GM12878 (cell line): ENCODE results near the gene CARD11. TPM values are rescaled to one million over a fixed set of nuclear protein-coding genes. Genes with fewer than 3 reads are reported as not detected.

ENCODE experiments used
- ATAC-seq: fragments of 200-7000 bp; cut with Tn5 transposase; 3 replicates; pipeline ENCODE4 v1.9.1; 2020; ENCODE audit warnings: mild to moderate bottlenecking, moderate library complexity
- BruUV-seq: library from RNA; stranded (reverse); fragments of 400-500 nt; replicated peaks from 2 replicates; lab custom pipeline; 2021; lab: Mats Ljungman, UMichigan
- CTCF ChIA-PET: fragments of 300-600 bp; sonication (Branson Sonifier 250); formaldehyde crosslinking; extraction: SDS; loops from one replicate; lab custom pipeline; 2021; ENCODE audit warnings: inconsistent platforms; lab: Yijun Ruan, JAX
- POLR2A ChIA-PET: fragments of 350-600 bp; formaldehyde crosslinking; extraction: SDS; loops from one replicate; lab custom pipeline; 2021; ENCODE audit warnings: inconsistent platforms; lab: Charles Lee
- RAD21 ChIA-PET: fragments of 300-600 bp; sonication (Branson Sonifier 250); formaldehyde crosslinking; loops from one replicate; lab custom pipeline; 2023; ENCODE audit warnings: antibody characterized with exemption; ENCODE audit not compliant: unreplicated experiment; lab: Charles Lee
- SMC1A ChIA-PET: fragments of 300-600 bp; sonication (Branson Sonifier 250); formaldehyde crosslinking; loops from one replicate; lab custom pipeline; 2023; ENCODE audit not compliant: unreplicated experiment, uncharacterized antibody; lab: Charles Lee
- DNase-seq: peaks from one replicate; pipeline ENCODE4 v3.0.0-alpha.2; 2011; ENCODE audit warnings: low read depth, low spot score
- FAIRE-seq: peaks from 3 replicates; lab custom pipeline; 2011; peaks lifted over from hg19 to GRCh38; lab: Jason Lieb, UNC
- H2AFZ ChIP-seq: 2 replicates; pipeline ENCODE4 v1.6.0; 2011; ENCODE audit warnings: low read depth, low read length, control low read depth; ENCODE audit not compliant: control insufficient read depth
- H3K27ac ChIP-seq: 2 replicates; pipeline ENCODE4 v1.5.1; 2011; ENCODE audit warnings: control low read depth; ENCODE audit not compliant: control insufficient read depth, insufficient read depth
- H3K27me3 ChIP-seq, 2 experiments: replicated peaks in 1 of 2; 2 replicates each; pipeline versions ENCODE4 v1.6.0 to v1.6.1; 2011; ENCODE audit warnings: low read length in 1 of 2; ENCODE audit not compliant: control insufficient read depth in 2 of 2, insufficient read depth in 2 of 2
- H3K36me3 ChIP-seq, 2 experiments: 2 replicates each; pipeline ENCODE4 v1.5.1; 2011; ENCODE audit warnings: low read length in 1 of 2; ENCODE audit not compliant: control insufficient read depth in 2 of 2, insufficient read depth in 2 of 2
- H3K4me1 ChIP-seq: 2 replicates; pipeline ENCODE4 v1.6.1; 2011; ENCODE audit warnings: mild to moderate bottlenecking, low read length, moderate library complexity, mixed read lengths; ENCODE audit not compliant: control insufficient read depth, insufficient read depth
- H3K4me2 ChIP-seq: 2 replicates; pipeline ENCODE4 v1.6.0; 2011; ENCODE audit warnings: control low read depth; ENCODE audit not compliant: control insufficient read depth, insufficient read depth
- H3K4me3 ChIP-seq: fragments of 200-600 bp; sonication (generic); 2 replicates; pipeline ENCODE4 v1.5.1; 2016
- H3K79me2 ChIP-seq: 2 replicates; pipeline ENCODE4 v1.6.0; 2011; ENCODE audit warnings: low read length; ENCODE audit not compliant: control insufficient read depth, insufficient read depth
- H3K9ac ChIP-seq: 2 replicates; pipeline ENCODE4 v1.8.0; 2011; ENCODE audit warnings: low read length, control low read depth, mixed read lengths; ENCODE audit not compliant: control insufficient read depth, insufficient read depth
- H3K9me3 ChIP-seq: replicated peaks from 3 replicates; pipeline ENCODE4 v1.5.1; 2011; ENCODE audit warnings: mild to moderate bottlenecking, low read length; ENCODE audit not compliant: control insufficient read depth, insufficient read depth
- H4K20me1 ChIP-seq: 2 replicates; pipeline ENCODE4 v1.6.0; 2011; ENCODE audit not compliant: control insufficient read depth, insufficient read depth
- CEBPZ ChIP-seq: fragments of 150-350 bp; IDR thresholded peaks from 2 replicates; pipeline ENCODE4 v1.6.1; 2016; ENCODE audit warnings: low read depth, low read length
- DPF2 ChIP-seq: fragments of 450-650 bp; IDR thresholded peaks from 2 replicates; pipeline ENCODE4 v1.6.1; 2017; ENCODE audit warnings: mild to moderate bottlenecking
- HDAC6 ChIP-seq: fragments of 200-600 bp; sonication (generic); IDR thresholded peaks from one replicate; pipeline ENCODE4 v1.8.0; 2017; ENCODE audit warnings: antibody characterized with exemption; ENCODE audit not compliant: unreplicated experiment
- KAT2A ChIP-seq: conservative IDR thresholded peaks from 2 replicates; pipeline ENCODE4 v1.6.1; 2011; ENCODE audit warnings: low read depth, low read length; ENCODE audit not compliant: control insufficient read depth
- MEF2B ChIP-seq: fragments of 450-650 bp; IDR thresholded peaks from 2 replicates; pipeline ENCODE4 v1.6.1; 2018; ENCODE audit warnings: mild to moderate bottlenecking, moderate library complexity; ENCODE audit not compliant: partially characterized antibody, poor library complexity, severe bottlenecking
- MYB ChIP-seq: fragments of 150-350 bp; IDR thresholded peaks from 2 replicates; pipeline ENCODE4 v1.6.1; 2014; ENCODE audit warnings: mild to moderate bottlenecking, low read depth, low read length, borderline replicate concordance
- RB1 ChIP-seq: fragments of 450-650 bp; formaldehyde crosslinking; IDR thresholded peaks from 2 replicates; pipeline ENCODE4 v1.6.1; 2017; ENCODE audit warnings: mild to moderate bottlenecking, borderline replicate concordance
- SPI1 ChIP-seq: IDR thresholded peaks from 2 replicates; pipeline ENCODE4 v1.6.1; 2011; ENCODE audit warnings: low read depth, mild to moderate bottlenecking, low read length, moderate library complexity, borderline replicate concordance; ENCODE audit not compliant: insufficient read depth
- WRNIP1 ChIP-seq: IDR thresholded peaks from 2 replicates; pipeline ENCODE4 v1.6.1; 2011; ENCODE audit warnings: low read depth, low read length, improper control_type of control experiment, borderline replicate concordance
- ZNF217 ChIP-seq: fragments of 450-650 bp; IDR thresholded peaks from 2 replicates; pipeline ENCODE4 v1.6.1; 2017; ENCODE audit warnings: antibody characterized with exemption, mild to moderate bottlenecking
- ZNF24 ChIP-seq: fragments of 450-650 bp; IDR thresholded peaks from 2 replicates; pipeline ENCODE4 v1.6.1; 2017; ENCODE audit warnings: antibody characterized with exemption, mild to moderate bottlenecking
- WGBS: methylation state at CpG from one replicate; pipeline ENCODE4 v1.1.6; 2016; ENCODE audit warnings: low lambda C conversion rate; ENCODE audit not compliant: insufficient replicate concordance, insufficient coverage; ENCODE audit errors: missing lambda C conversion rate; 5-methylcytosine and 5-hydroxymethylcytosine counted together
- in situ Hi-C: fragments of 300-500 bp; cut with MboI; formaldehyde crosslinking; loops from 9 replicates; pipeline ENCODE4 v1.14.3; 2018; ENCODE audit warnings: mixed read lengths
- intact Hi-C: fragments of 100-400 bp; cut with micrococcal nuclease; formaldehyde crosslinking; loops from one replicate; pipeline ENCODE4 v1.14.2; 2022; ENCODE audit not compliant: unreplicated experiment
- polyA plus RNA-seq, 11 experiments: library from polyadenylated mRNA; depleted of rRNA in 4 of 11; unstranded in 6 of 11; stranded (reverse) in 5 of 11; fragments of >200 nt; fragmentation: Nextera tagmentation in 4 of 11; fragmentation: Illumina TruSeq in 1 of 11; extraction: Ambion mirVana in 4 of 11; extraction: Trizol in 1 of 11; gene quantifications; 1 replicate in 1 of 11; 2 replicates in 10 of 11; pipeline versions ENCODE4 v1.2.1 to v1.2.3, GENCODE V29; 2011 to 2016; ENCODE audit warnings: inconsistent platforms in 2 of 11, missing spikeins in 2 of 11, low read depth in 1 of 11
- total RNA-seq, 4 experiments: library from RNA; depleted of rRNA in 3 of 4; stranded (reverse); fragments of >200 nt in 3 of 4; fragmentation: Illumina TruSeq in 1 of 4; extraction: Trizol in 1 of 4; gene quantifications; 2 replicates each; pipeline versions ENCODE4 v1.2.1 to v1.2.3, GENCODE V29; 2013 to 2021

Gene CARD11
- total and polyA plus RNA-seq, 10 of the 15 experiments (the other 5 are each of a cell fraction or from before 2014, with no cell fraction given): 0.27 to 72.0 (median 28.4) TPM

- no peak for FAIRE-seq
Observed at GRCh38 chr7:3037259-3037658, 6.4 kb downstream of the CARD11 start.

More at GRCh38 chr7:3037259-3037658, 6.4 kb downstream of the CARD11 start:
- TF ChIP-seq WRNIP1 (no peak), SPI1 (no peak), ZNF24 (no peak), KAT2A (no peak), ZNF217 (no peak), HDAC6 (no peak), DPF2 (no peak), MEF2B (no peak), CEBPZ (no peak), MYB (no peak), RB1 (no peak)
- peaks cover 48% of the 10 kb centered on the region for H3K79me2 ChIP-seq
- no peaks in the 10 kb centered on the region for H3K27me3 ChIP-seq
- H2AFZ ChIP-seq: no peak overlapping the region
- intact Hi-C loops: no loop called here
- CTCF ChIA-PET: no interaction called here
- H3K4me3 ChIP-seq: no peak overlapping the region
- peaks cover 35% of the 10 kb centered on the region for H3K4me1 ChIP-seq
- H3K27ac ChIP-seq: no peak overlapping the region
- ATAC-seq (no peak; the same call in 2 of the 3 replicates), DNase-seq (no peak)
- RAD21 ChIA-PET: interaction anchor here (0.6 to 1.1 kb wide), 3 partner anchors 30 to 59 kb away, joined by 3 to 5 read pairs (median 4); no protein-coding TSS in a partner anchor
- 50% methylated on average over 4 of the region's 4 CpGs for WGBS
- no peaks in the 10 kb centered on the region; the same call in 1 of the 2 replicates for H4K20me1 ChIP-seq
- SMC1A ChIA-PET: interaction anchor here (0.6 to 1.2 kb wide), 3 partner anchors 32 to 237 kb away, joined by 3 read pairs; no protein-coding TSS in a partner anchor
- H3K9me3 ChIP-seq: no peaks in the 10 kb centered on the region
- H3K4me2 ChIP-seq: no peak overlapping the region
- BruUV-seq: no TSS peak
- POLR2A ChIA-PET: no interaction called here
- peaks cover 0 to 4% of the 10 kb centered on the region in 2 experiments; a peak in 2 of 4 replicates for H3K36me3 ChIP-seq
- in situ Hi-C loops: no loop called here
- no peak overlapping the region for H3K9ac ChIP-seq
